Right cardiac atrium (tissue), 5 donors: ENCODE data around the gene TMTC2. TPM values are rescaled to one million over a fixed set of nuclear protein-coding genes. Genes with fewer than 3 reads are reported as not detected.

Source experiments
- ATAC-seq, 2 donors: fragments of 200-7000 bp; cut with Tn5 transposase; one replicate each; pipeline versions ENCODE4 v1.8.0 to v1.9.1; 2020; ENCODE audit warnings: moderate library complexity in 2 of 2, mild to moderate bottlenecking in 1 of 2
- DNase-seq, 3 donors: peaks; one replicate each; pipeline ENCODE4 v3.0.0-alpha.2; 2020
- H3K27ac ChIP-seq: one replicate; pipeline ENCODE4 v1.5.1; 2013; ENCODE audit warnings: mild to moderate bottlenecking, low read length, control low read depth, moderate library complexity
- H3K27me3 ChIP-seq: one replicate; pipeline ENCODE4 v1.6.1; 2013; ENCODE audit not compliant: control insufficient read depth, insufficient read depth
- H3K4me1 ChIP-seq: one replicate; pipeline ENCODE4 v1.6.1; 2013; ENCODE audit warnings: low read length; ENCODE audit not compliant: control insufficient read depth, insufficient read depth
- H3K4me3 ChIP-seq: one replicate; pipeline ENCODE4 v1.5.1; 2013; ENCODE audit warnings: low read length, control low read depth
- H3K9me3 ChIP-seq: one replicate; pipeline ENCODE4 v1.6.1; 2013; ENCODE audit warnings: low read length; ENCODE audit not compliant: control insufficient read depth
- WGBS: extraction: QIAGEN DNeasy Blood & Tissue Kit; methylation state at CpG from one replicate; pipeline ENCODE4 v1.1.7; 2013; 5-methylcytosine and 5-hydroxymethylcytosine counted together
- intact Hi-C, 4 donors: fragments of 100-400 bp; cut with DNase I; formaldehyde crosslinking; loops; one replicate each; pipeline versions ENCODE4 v1.11.0 to v1.14.0; 2022 to 2023
- polyA plus RNA-seq: library from polyadenylated mRNA; stranded (reverse); fragments of 200-250 nt; gene quantifications from one replicate; pipeline ENCODE4 v1.2.3, GENCODE V29; 2013
- total RNA-seq, 4 donors: library from RNA; stranded (reverse); fragmentation: NEBNext Ultra II Directional; extraction: Animal tissue kit (Norgen Biotek cat#: 25700); gene quantifications; one replicate each; pipeline ENCODE4 v1.2.1, GENCODE V29; 2021
- donor health status: healthy with polysubstance abuse.
- donor health status: DM: no; HTN: yes; CAD: no.
- donor health status: DM: no; HTN: no; CAD: no.
- donor health status: DM: no; HTN: yes; CAD: no; lungs with severe emphysema.
- donor health status: DM: yes; HTN: yes; CAD: no.

TMTC2 gene
- total and polyA plus RNA-seq, 5 donors: 1.6 to 5.3 (median 2.9) TPM

DNA sequence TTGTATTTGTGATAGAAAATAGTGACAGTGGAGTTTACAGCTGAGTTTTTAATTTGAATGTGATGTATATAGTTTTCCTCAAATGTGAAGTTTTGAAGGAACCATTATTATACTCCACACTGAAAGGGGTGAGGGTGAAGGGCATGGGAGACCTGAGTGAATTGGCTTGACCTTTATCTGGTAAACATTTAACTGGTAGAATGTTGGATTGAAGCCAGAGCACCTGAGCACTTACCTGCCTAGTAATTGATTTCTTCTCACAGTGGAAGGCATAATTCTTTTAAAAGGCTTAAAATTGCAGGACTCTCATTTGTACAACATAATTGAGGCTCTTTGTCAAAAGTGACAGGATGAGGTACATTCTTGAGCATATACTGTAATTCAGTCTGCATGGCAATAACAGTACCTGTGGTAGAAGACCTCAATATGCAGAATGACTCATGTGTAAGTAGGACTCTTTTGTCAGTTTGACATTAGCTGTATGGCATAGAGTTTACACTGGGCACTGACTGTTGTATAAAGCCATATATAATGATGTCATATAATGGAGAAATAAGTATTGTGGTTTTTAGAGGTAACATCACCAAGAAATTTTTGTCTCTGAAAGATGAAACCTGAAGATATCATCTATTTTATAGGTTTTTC lies 309.6 kb downstream of the TMTC2 start:
- H3K27me3 ChIP-seq: no peaks in the 10 kb centered on the region
- no peak for ATAC-seq
- no peak overlapping the region for H3K27ac ChIP-seq
- H3K4me1 ChIP-seq: no peaks in the 10 kb centered on the region
- intact Hi-C loops: no loop called here
- no peak overlapping the region for H3K4me3 ChIP-seq
- DNase-seq: no peak
- no peaks in the 10 kb centered on the region for H3K9me3 ChIP-seq

DNA sequence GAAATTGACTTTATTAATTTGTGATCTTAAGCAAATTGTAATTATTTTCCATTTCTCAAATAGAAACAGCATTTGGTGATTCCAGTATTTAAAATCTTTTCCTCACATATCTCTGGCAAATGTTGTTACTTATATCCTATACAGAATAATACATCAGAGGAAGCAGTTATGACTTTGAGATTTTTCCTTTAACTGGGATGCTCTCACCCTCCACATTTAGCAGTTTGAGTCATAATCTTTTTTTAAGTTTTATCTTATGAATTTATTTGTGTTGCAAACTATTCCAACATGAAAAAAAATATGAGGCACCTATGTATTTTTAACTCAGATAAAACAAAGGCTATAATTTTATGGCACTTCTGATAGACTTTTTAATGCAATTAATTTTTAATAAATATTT lies 311.8 kb downstream of the TMTC2 start:
- Histone ChIP-seq H3K4me3 (no peak overlapping the region), H3K27ac (no peak overlapping the region), H3K27me3 (no peaks in the 10 kb centered on the region), H3K4me1 (no peaks in the 10 kb centered on the region), H3K9me3 (no peaks in the 10 kb centered on the region)
- ATAC-seq (no peak), DNase-seq (no peak)
- intact Hi-C loops: no loop called here

GRCh38 chr12:83003026-83003425 lies 316.3 kb downstream of the TMTC2 start:
- H3K27ac ChIP-seq: no peak overlapping the region
- no peaks in the 10 kb centered on the region for H3K27me3 ChIP-seq
- 45% methylated on average over 2 of the region's 2 CpGs for WGBS
- no peaks in the 10 kb centered on the region for H3K4me1 ChIP-seq
- ATAC-seq: no peak
- intact Hi-C loops: no loop called here
- no peak overlapping the region for H3K4me3 ChIP-seq
- no peaks in the 10 kb centered on the region for H3K9me3 ChIP-seq
- no peak for DNase-seq

GRCh38 chr12:83005534-83006197 lies 319.0 kb downstream of the TMTC2 start:
- Histone ChIP-seq H3K27me3 (no peaks in the 10 kb centered on the region), H3K27ac (no peak overlapping the region), H3K4me1 (no peaks in the 10 kb centered on the region), H3K9me3 (peaks cover 2% of the 10 kb centered on the region), H3K4me3 (no peak overlapping the region)
- DNase-seq (peak in 2 of 3 donors; percentile 30 to 53), ATAC-seq (no peak)
- WGBS: 95% methylated on average over 6 of the region's 6 CpGs
- intact Hi-C loops: no loop called here

DNA sequence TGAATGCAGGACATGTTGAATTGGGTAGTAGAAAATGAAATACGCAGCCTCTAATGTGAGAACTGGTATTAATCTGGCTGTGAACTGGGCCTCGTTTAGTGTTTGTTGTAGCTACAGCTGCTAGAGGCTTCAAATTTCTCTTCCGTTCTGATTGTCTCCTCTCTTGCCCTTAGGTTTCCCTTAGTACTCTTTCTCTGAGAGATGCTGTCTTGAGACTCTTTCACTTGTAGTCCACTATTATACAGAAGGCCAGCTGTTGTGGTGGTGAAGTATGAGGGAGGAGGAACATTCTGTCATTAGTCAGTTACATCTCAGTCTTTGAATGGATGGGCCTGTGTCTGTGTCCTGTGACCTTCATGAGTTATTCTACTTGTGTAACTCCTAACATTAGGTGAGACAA lies 322.0 kb downstream of the TMTC2 start:
- H3K27me3 ChIP-seq: no peaks in the 10 kb centered on the region
- intact Hi-C loops: no loop called here
- WGBS: 61% methylated on average over 3 of the region's 3 CpGs
- ATAC-seq (no peak), DNase-seq (no peak)
- H3K9me3 ChIP-seq: peaks cover 2% of the 10 kb centered on the region
- H3K27ac ChIP-seq: no peak overlapping the region
- H3K4me3 ChIP-seq: no peak overlapping the region
- no peaks in the 10 kb centered on the region for H3K4me1 ChIP-seq

DNA sequence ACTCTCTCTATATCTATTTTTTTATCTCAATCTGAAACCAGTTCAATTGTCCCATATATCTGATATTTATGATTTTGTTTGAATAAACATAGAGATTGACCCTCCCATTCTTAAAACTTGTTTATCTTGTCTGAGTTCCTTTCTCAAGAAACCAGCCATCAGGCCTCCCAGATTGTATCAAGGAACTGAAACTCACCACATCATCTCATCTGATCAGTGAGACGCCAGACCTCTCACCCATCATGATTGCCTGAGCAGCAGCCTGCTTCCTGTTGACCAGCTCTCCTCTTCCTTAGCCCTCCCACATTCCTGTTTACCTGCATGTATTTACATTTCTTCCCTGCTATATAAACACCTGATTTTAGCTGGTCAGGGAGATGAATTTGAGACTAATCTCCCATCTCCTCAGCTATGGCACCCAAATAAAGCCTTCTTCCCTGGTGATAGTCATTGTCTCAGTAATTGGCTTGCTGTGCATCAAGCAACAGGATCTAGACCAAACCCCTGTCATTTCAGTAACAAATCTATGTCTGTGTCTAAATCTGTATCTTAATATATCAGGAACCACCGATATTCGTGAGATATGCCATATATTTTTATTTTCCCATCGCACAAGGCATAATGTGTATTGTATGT lies 323.6 kb downstream of the TMTC2 start:
- DNase-seq (no peak), ATAC-seq (no peak)
- Histone ChIP-seq H3K27ac (no peak overlapping the region), H3K27me3 (no peaks in the 10 kb centered on the region), H3K9me3 (peaks cover 2% of the 10 kb centered on the region), H3K4me1 (no peaks in the 10 kb centered on the region), H3K4me3 (no peak overlapping the region)
- intact Hi-C loops: no loop called here
- WGBS: 49% methylated on average over 4 of the region's 4 CpGs

DNA sequence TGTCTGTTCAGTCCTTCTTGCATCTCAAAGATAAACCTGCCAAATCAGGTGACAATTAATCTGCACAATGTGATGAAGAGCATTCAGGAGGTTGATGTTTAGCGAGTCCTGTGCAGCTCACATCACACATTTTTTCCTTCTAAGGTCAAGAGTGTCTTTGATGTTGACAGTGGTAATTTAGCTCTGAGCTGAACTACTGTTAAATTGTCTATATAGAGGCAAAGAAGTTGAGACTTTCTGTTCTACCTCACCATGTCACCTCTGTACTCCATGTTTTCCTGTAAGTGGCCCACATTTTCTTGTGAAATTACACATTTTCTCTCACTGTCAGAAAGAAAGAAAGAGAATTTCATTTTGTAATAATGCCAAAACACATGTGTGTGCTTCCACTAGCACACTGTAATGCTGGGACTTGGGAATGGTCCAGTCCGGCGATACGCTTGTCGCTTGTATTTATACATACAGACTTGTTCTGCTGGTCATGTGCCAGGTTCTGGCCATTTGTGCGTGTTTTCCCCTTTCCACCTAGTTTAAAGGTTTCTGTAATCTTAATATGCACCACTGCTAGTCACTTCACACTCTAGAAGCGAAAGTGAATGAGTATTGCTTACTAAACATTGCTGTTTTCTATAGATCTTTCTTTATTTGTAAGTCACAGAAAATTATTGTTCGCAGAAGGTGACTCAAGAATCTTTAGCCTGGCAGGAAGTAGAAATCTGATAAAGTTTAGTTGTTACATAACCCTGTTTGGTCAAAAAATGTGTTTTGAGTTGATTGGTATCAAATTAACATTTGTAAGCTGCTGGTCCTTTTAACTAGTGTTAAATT lies 328.9 kb downstream of the TMTC2 start:
- Histone ChIP-seq H3K9me3 (no peaks in the 10 kb centered on the region), H3K4me3 (peak overlapping the region; percentile 31), H3K27me3 (no peaks in the 10 kb centered on the region), H3K27ac (no peak overlapping the region), H3K4me1 (peaks cover 4% of the 10 kb centered on the region)
- ATAC-seq: peak in 1 of 2 donors; percentile 31
- intact Hi-C loops: no loop called here
- DNase-seq: peak in 2 of 3 donors; percentile 12 to 52
- 37% methylated on average over 8 of the region's 8 CpGs for WGBS

GRCh38 chr12:83016218-83016835 lies 329.6 kb downstream of the TMTC2 start:
- intact Hi-C loops: no loop called here
- no peak for DNase-seq
- peak overlapping the region; percentile 31 for H3K4me3 ChIP-seq
- peak; percentile 50 to 86 for ATAC-seq
- peaks cover 4% of the 10 kb centered on the region for H3K4me1 ChIP-seq
- WGBS: 31% methylated on average over 1 of the region's 1 CpG
- no peak overlapping the region for H3K27ac ChIP-seq
- H3K27me3 ChIP-seq: no peaks in the 10 kb centered on the region
- H3K9me3 ChIP-seq: no peaks in the 10 kb centered on the region

DNA sequence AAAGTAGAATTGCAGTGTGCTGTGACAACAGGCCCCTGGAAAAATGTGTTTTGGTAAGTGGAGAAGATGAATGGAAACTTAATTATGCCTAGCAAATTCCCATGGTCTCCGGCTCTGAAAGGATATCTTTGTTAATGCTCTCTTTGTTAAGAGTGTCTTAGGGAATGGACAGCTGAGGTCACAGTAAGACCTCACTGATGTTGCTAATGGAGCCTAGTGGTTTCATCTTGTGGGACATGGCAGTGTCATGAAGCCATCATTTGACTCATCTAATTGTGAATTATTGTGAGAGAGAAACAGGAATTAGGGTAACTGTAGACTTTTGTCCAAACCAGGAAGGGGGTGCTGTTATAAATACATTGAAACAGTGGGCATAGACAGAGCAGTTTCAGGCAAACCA lies 330.3 kb downstream of the TMTC2 start:
- no peak overlapping the region for H3K27ac ChIP-seq
- DNase-seq (no peak), ATAC-seq (no peak)
- intact Hi-C loops: no loop called here
- 0% methylated on average over 1 of the region's 1 CpG for WGBS
- H3K27me3 ChIP-seq: no peaks in the 10 kb centered on the region
- H3K4me1 ChIP-seq: peaks cover 4% of the 10 kb centered on the region
- no peaks in the 10 kb centered on the region for H3K9me3 ChIP-seq
- H3K4me3 ChIP-seq: no peak overlapping the region

GRCh38 chr12:83018088-83018487 lies 331.4 kb downstream of the TMTC2 start:
- H3K4me3 ChIP-seq: no peak overlapping the region
- no peak for ATAC-seq
- no peak for DNase-seq

More at GRCh38 chr12:83018088-83018487, 331.4 kb downstream of the TMTC2 start:
- Histone ChIP-seq H3K9me3 (no peaks in the 10 kb centered on the region), H3K4me1 (peaks cover 4% of the 10 kb centered on the region), H3K27me3 (no peaks in the 10 kb centered on the region), H3K27ac (no peak overlapping the region)
- intact Hi-C loops: no loop called here
- WGBS: 68% methylated on average over 4 of the region's 4 CpGs
